ENCODE data around the gene RBM47.

The RBM47 gene

GRCh38 chr4:40388239-40388638 is 241.4 kb downstream of the RBM47 start:
- Histone ChIP-seq H3F3A (ENCODE audit: insufficient read depth) (no peaks in the 10 kb centered on the region), H2AFZ (ENCODE audit: low read depth, low read length, severe bottlenecking) (no peak overlapping the region), H3K27ac (ENCODE audit: low read depth, low read length) (no peak overlapping the region), H4K20me1 (ENCODE audit: low read depth, low read length) (no peaks in the 10 kb centered on the region), H3K27me3 (ENCODE audit: low read length) (no peaks in the 10 kb centered on the region), H3K36me3 (ENCODE audit: low read length) (no peaks in the 10 kb centered on the region), H3K4me2 (ENCODE audit: low read depth, low read length, poor library complexity, severe bottlenecking) (no peak overlapping the region), H3K9me2 (replicated peaks; ENCODE audit: insufficient read depth, low read length) (no peaks in the 10 kb centered on the region), H3K9me3 (ENCODE audit: insufficient read depth, low read length) (no peaks in the 10 kb centered on the region), H3K4me3 (ENCODE audit: insufficient read depth, low read length, poor library complexity, severe bottlenecking) (no peak overlapping the region), H3K9ac (ENCODE audit: low read length) (no peak overlapping the region), H3K79me2 (ENCODE audit: insufficient read depth, low read length) (no peaks in the 10 kb centered on the region)
- TF ChIP-seq CTCF (IDR thresholded peaks at IDR 0.05; ENCODE audit: insufficient read depth, low read length, poor library complexity, severe bottlenecking) = no peak
- TF ChIP-seq EZH2phosphoT487 (conservative IDR thresholded peaks at IDR 0.05; ENCODE audit: low read length) = no peak

GRCh38 chr4:40380647-40381046 is 249.0 kb downstream of the RBM47 start:
- Histone ChIP-seq H3K4me2 (ENCODE audit: low read depth, low read length, poor library complexity, severe bottlenecking) (no peak overlapping the region), H3F3A (ENCODE audit: insufficient read depth) (no peaks in the 10 kb centered on the region), H3K27ac (ENCODE audit: low read depth, low read length) (no peak overlapping the region), H3K27me3 (ENCODE audit: low read length) (no peaks in the 10 kb centered on the region), H3K36me3 (ENCODE audit: low read length) (no peaks in the 10 kb centered on the region), H2AFZ (ENCODE audit: low read depth, low read length, severe bottlenecking) (no peak overlapping the region), H3K9me3 (ENCODE audit: insufficient read depth, low read length) (no peaks in the 10 kb centered on the region), H3K4me3 (ENCODE audit: insufficient read depth, low read length, poor library complexity, severe bottlenecking) (no peak overlapping the region), H3K9me2 (replicated peaks; ENCODE audit: insufficient read depth, low read length) (no peaks in the 10 kb centered on the region), H3K79me2 (ENCODE audit: insufficient read depth, low read length) (no peaks in the 10 kb centered on the region), H3K9ac (ENCODE audit: low read length) (no peak overlapping the region), H4K20me1 (ENCODE audit: low read depth, low read length) (no peaks in the 10 kb centered on the region)
- TF ChIP-seq CTCF (IDR thresholded peaks at IDR 0.05; ENCODE audit: insufficient read depth, low read length, poor library complexity, severe bottlenecking) (no peak), EZH2phosphoT487 (conservative IDR thresholded peaks at IDR 0.05; ENCODE audit: low read length) (no peak)

GRCh38 chr4:40379248-40379647 is 250.4 kb downstream of the RBM47 start:
- no peak overlapping the region for H3K27ac ChIP-seq (ENCODE audit: low read depth, low read length)
- H2AFZ ChIP-seq (ENCODE audit: low read depth, low read length, severe bottlenecking) = no peak overlapping the region
- H4K20me1 ChIP-seq (ENCODE audit: low read depth, low read length) = no peaks in the 10 kb centered on the region
- no peaks in the 10 kb centered on the region for H3K27me3 ChIP-seq (ENCODE audit: low read length)
- no peak overlapping the region for H3K4me3 ChIP-seq (ENCODE audit: insufficient read depth, low read length, poor library complexity, severe bottlenecking)
- H3K4me2 ChIP-seq (ENCODE audit: low read depth, low read length, poor library complexity, severe bottlenecking) = no peak overlapping the region
- no peaks in the 10 kb centered on the region for H3K9me3 ChIP-seq (ENCODE audit: insufficient read depth, low read length)
- no peak overlapping the region for H3K9ac ChIP-seq (ENCODE audit: low read length)
- H3K36me3 ChIP-seq (ENCODE audit: low read length) = no peaks in the 10 kb centered on the region
- H3K79me2 ChIP-seq (ENCODE audit: insufficient read depth, low read length) = no peaks in the 10 kb centered on the region
- TF ChIP-seq EZH2phosphoT487 (conservative IDR thresholded peaks at IDR 0.05; ENCODE audit: low read length) = no peak
- TF ChIP-seq CTCF (IDR thresholded peaks at IDR 0.05; ENCODE audit: insufficient read depth, low read length, poor library complexity, severe bottlenecking) = no peak
- no peaks in the 10 kb centered on the region for H3F3A ChIP-seq (ENCODE audit: insufficient read depth)
- no peaks in the 10 kb centered on the region for H3K9me2 ChIP-seq (replicated peaks; ENCODE audit: insufficient read depth, low read length)
